OCI-LY3 (cell line): Measurements from ENCODE around the gene SRL.

ENCODE experiments used
- H2AFZ ChIP-seq: fragments of 200-600, 300-600 bp; shearing (Covaris generic); 2 replicates; pipeline ENCODE4 v1.6.0; 2014; ENCODE audit warnings: antibody characterized with exemption, low read depth, low read length
- H3K27ac ChIP-seq: fragments of 200-600, 300-600 bp; sonication (generic); 2 replicates; pipeline ENCODE4 v1.5.1; 2014; ENCODE audit warnings: mild to moderate bottlenecking, low read length, moderate library complexity, mixed read lengths
- H3K27me3 ChIP-seq: fragments of 200-600, 300-600 bp; sonication (generic); 2 replicates; pipeline ENCODE4 v1.6.1; 2014; ENCODE audit warnings: low read depth, low read length, mixed read lengths
- H3K36me3 ChIP-seq: fragments of 200-600, 300-600 bp; sonication (generic); replicated peaks from 2 replicates; pipeline ENCODE3; 2014; ENCODE audit warnings: low read depth, low read length, mixed read lengths
- H3K4me1 ChIP-seq: fragments of 300-600, 200-600 bp; sonication (generic); 2 replicates; pipeline ENCODE4 v1.6.1; 2014; ENCODE audit warnings: low read length, mixed read lengths
- H3K4me2 ChIP-seq: fragments of 200-600, 300-600 bp; sonication (generic); 2 replicates; pipeline ENCODE4 v1.6.1; 2014; ENCODE audit warnings: low read length, mixed read lengths
- H3K4me3 ChIP-seq: fragments of 300-600, 200-600 bp; sonication (generic); 2 replicates; pipeline ENCODE4 v1.5.1; 2014; ENCODE audit warnings: antibody characterized with exemption, mild to moderate bottlenecking, low read length, moderate library complexity
- H3K79me2 ChIP-seq: fragments of 300-600, 200-600 bp; shearing (Covaris generic); 2 replicates; pipeline ENCODE4 v1.6.1; 2014; ENCODE audit warnings: mild to moderate bottlenecking, low read length, mixed read lengths
- H3K9ac ChIP-seq: fragments of 300-600, 200-600 bp; shearing (Covaris generic); 2 replicates; pipeline ENCODE4 v1.6.0; 2014; ENCODE audit warnings: mild to moderate bottlenecking, low read length, moderate library complexity
- H3K9me3 ChIP-seq: fragments of 200-600, 300-600 bp; shearing (Covaris generic); 2 replicates; pipeline ENCODE4 v1.6.1; 2014; ENCODE audit warnings: low read length, mixed read lengths; ENCODE audit not compliant: insufficient read depth
- H4K20me1 ChIP-seq: fragments of 200-600, 300-600 bp; sonication (generic); 2 replicates; pipeline ENCODE4 v1.6.1; 2016; ENCODE audit warnings: low read length, mixed read lengths; ENCODE audit not compliant: insufficient read depth
- CTCF ChIP-seq: fragments of 200-600, 300-600 bp; sonication (generic); IDR thresholded peaks from 2 replicates; pipeline ENCODE4 v1.5.1; 2014; ENCODE audit warnings: antibody characterized with exemption, low read length, low read depth
- EZH2phosphoT487 ChIP-seq: fragments of 200-600 bp; shearing (Covaris generic); IDR thresholded peaks from 2 replicates; pipeline ENCODE4 v1.6.1; 2018; ENCODE audit warnings: antibody characterized with exemption, mixed run types, low read depth

SRL gene

GRCh38 chr16:4283939-4284338, 42.1 kb upstream of the SRL start:
- no peak for TF ChIP-seq EZH2phosphoT487
- no peaks in the 10 kb centered on the region for H3K9me3 ChIP-seq
- no peak overlapping the region for H3K4me3 ChIP-seq
- H3K36me3 ChIP-seq = no peaks in the 10 kb centered on the region
- H3K27me3 ChIP-seq = peaks cover 5% of the 10 kb centered on the region; the same call in 1 of the 2 replicates
- no peak overlapping the region for H3K4me2 ChIP-seq
- no peaks in the 10 kb centered on the region for H3K79me2 ChIP-seq
- no peaks in the 10 kb centered on the region for H4K20me1 ChIP-seq
- no peak overlapping the region for H2AFZ ChIP-seq
- H3K4me1 ChIP-seq = peaks cover 4% of the 10 kb centered on the region
- no peak overlapping the region for H3K9ac ChIP-seq
- no peak overlapping the region for H3K27ac ChIP-seq

GRCh38 chr16:4283441-4283840, 41.6 kb upstream of the SRL start:
- TF ChIP-seq CTCF (no peak), EZH2phosphoT487 (no peak)

GRCh38 chr16:4280625-4281024, 38.7 kb upstream of the SRL start:
- no peaks in the 10 kb centered on the region for H3K36me3 ChIP-seq
- no peak overlapping the region for H2AFZ ChIP-seq
- no peak overlapping the region for H3K4me2 ChIP-seq
- H3K4me1 ChIP-seq = no peaks in the 10 kb centered on the region
- H3K4me3 ChIP-seq = no peak overlapping the region
- no peaks in the 10 kb centered on the region for H4K20me1 ChIP-seq
- H3K9me3 ChIP-seq = no peaks in the 10 kb centered on the region
- H3K27ac ChIP-seq = no peak overlapping the region
- H3K9ac ChIP-seq = no peak overlapping the region
- no peaks in the 10 kb centered on the region for H3K79me2 ChIP-seq
- TF ChIP-seq CTCF = no peak
- TF ChIP-seq EZH2phosphoT487 = no peak
- H3K27me3 ChIP-seq = peaks cover 5% of the 10 kb centered on the region; the same call in 1 of the 2 replicates

More at GRCh38 chr16:4283441-4283840, 41.6 kb upstream of the SRL start:
- Histone ChIP-seq H3K4me2 (no peak overlapping the region), H3K36me3 (no peaks in the 10 kb centered on the region), H3K9me3 (no peaks in the 10 kb centered on the region), H3K9ac (no peak overlapping the region), H2AFZ (no peak overlapping the region), H3K4me3 (no peak overlapping the region), H3K79me2 (no peaks in the 10 kb centered on the region), H3K27ac (no peak overlapping the region), H4K20me1 (no peaks in the 10 kb centered on the region), H3K27me3 (peaks cover 5% of the 10 kb centered on the region; the same call in 1 of the 2 replicates), H3K4me1 (peaks cover 4% of the 10 kb centered on the region)

GRCh38 chr16:4277987-4278513, 36.2 kb upstream of the SRL start:
- Histone ChIP-seq H3K9ac (no peak overlapping the region), H3K27me3 (no peaks in the 10 kb centered on the region), H2AFZ (no peak overlapping the region), H4K20me1 (no peaks in the 10 kb centered on the region), H3K4me1 (no peaks in the 10 kb centered on the region), H3K27ac (no peak overlapping the region), H3K4me2 (no peak overlapping the region), H3K4me3 (no peak overlapping the region), H3K79me2 (no peaks in the 10 kb centered on the region), H3K36me3 (no peaks in the 10 kb centered on the region), H3K9me3 (no peaks in the 10 kb centered on the region)
- no peak for TF ChIP-seq CTCF
- TF ChIP-seq EZH2phosphoT487 = no peak
